ENCODE data around the gene NANS. TPM values are rescaled to one million over a fixed set of nuclear protein-coding genes. Genes with fewer than 3 reads are reported as not detected.

The NANS gene
- polyA plus RNA-seq, 1 donor from 2014 or later = 16.9 TPM

- H3K4me2 ChIP-seq (ENCODE audit: low read length) = no peak overlapping the region
- TF ChIP-seq EZH2 (IDR thresholded peaks at IDR 0.05; ENCODE audit: borderline replicate concordance, insufficient read depth, low read length, poor library complexity, severe bottlenecking) = no peak
- TF ChIP-seq SMC3 (conservative IDR thresholded peaks at IDR 0.05; ENCODE audit: poor library complexity) = no peak
- no peak for TF ChIP-seq CTCF (IDR thresholded peaks at IDR 0.05; ENCODE audit: poor library complexity, severe bottlenecking)
- no peak for TF ChIP-seq EP300 (conservative IDR thresholded peaks at IDR 0.05; ENCODE audit: poor library complexity, severe bottlenecking)
- TF ChIP-seq MXI1 (conservative IDR thresholded peaks at IDR 0.05; ENCODE audit: poor library complexity, severe bottlenecking) = no peak
- TF ChIP-seq TAF1 (IDR thresholded peaks at IDR 0.05; ENCODE audit: low read depth) = no peak
- no peak for TF ChIP-seq POLR2AphosphoS5 (IDR thresholded peaks at IDR 0.05)
- no peak for TF ChIP-seq RAD21 (conservative IDR thresholded peaks at IDR 0.05)
- TF ChIP-seq REST (IDR thresholded peaks at IDR 0.05; ENCODE audit: borderline replicate concordance) = no peak
- no peaks in the 10 kb centered on the region for H3K27me3 ChIP-seq (ENCODE audit: insufficient read depth, low read depth, low read length)
- H4K20me1 ChIP-seq (ENCODE audit: insufficient read depth) = no peaks in the 10 kb centered on the region
- H3K36me3 ChIP-seq (ENCODE audit: insufficient read depth, low read length) = no peaks in the 10 kb centered on the region
- H3K79me2 ChIP-seq (replicated peaks; ENCODE audit: insufficient read depth, low read length) = no peaks in the 10 kb centered on the region
- no peak overlapping the region for H3K27ac ChIP-seq (ENCODE audit: low read length)
- no peak overlapping the region for H3K4me3 ChIP-seq (ENCODE audit: low read length)
- H3K9me2 ChIP-seq (ENCODE audit: insufficient read depth, low read length) = no peaks in the 10 kb centered on the region
- no peaks in the 10 kb centered on the region for H3K9me3 ChIP-seq (ENCODE audit: low read length)
- H3F3A ChIP-seq (ENCODE audit: insufficient read depth, low read length, poor library complexity, severe bottlenecking) = no peaks in the 10 kb centered on the region
- no peak overlapping the region for H2AFZ ChIP-seq (ENCODE audit: low read depth, low read length)
- no peak overlapping the region for H3K9ac ChIP-seq (ENCODE audit: low read length)
Measured at GRCh38 chr9:98080326-98080725, 23.8 kb downstream of the NANS start.

GRCh38 chr9:98080780-98081179 lies 24.2 kb downstream of the NANS start:
- Histone ChIP-seq H3K79me2 (replicated peaks; ENCODE audit: insufficient read depth, low read length) (no peaks in the 10 kb centered on the region), H4K20me1 (ENCODE audit: insufficient read depth) (no peaks in the 10 kb centered on the region), H3K9me3 (ENCODE audit: low read length) (no peaks in the 10 kb centered on the region), H3F3A (ENCODE audit: insufficient read depth, low read length, poor library complexity, severe bottlenecking) (no peaks in the 10 kb centered on the region), H3K27me3 (ENCODE audit: insufficient read depth, low read depth, low read length) (no peaks in the 10 kb centered on the region), H2AFZ (ENCODE audit: low read depth, low read length) (no peak overlapping the region), H3K9ac (ENCODE audit: low read length) (no peak overlapping the region), H3K27ac (ENCODE audit: low read length) (no peak overlapping the region), H3K9me2 (ENCODE audit: insufficient read depth, low read length) (no peaks in the 10 kb centered on the region), H3K4me2 (ENCODE audit: low read length) (no peak overlapping the region), H3K36me3 (ENCODE audit: insufficient read depth, low read length) (no peaks in the 10 kb centered on the region), H3K4me3 (ENCODE audit: low read length) (no peak overlapping the region)
- no peak for TF ChIP-seq REST (IDR thresholded peaks at IDR 0.05; ENCODE audit: borderline replicate concordance)
- TF ChIP-seq MXI1 (conservative IDR thresholded peaks at IDR 0.05; ENCODE audit: poor library complexity, severe bottlenecking) = no peak
- TF ChIP-seq RAD21 (conservative IDR thresholded peaks at IDR 0.05) = no peak
- no peak for TF ChIP-seq EZH2 (IDR thresholded peaks at IDR 0.05; ENCODE audit: borderline replicate concordance, insufficient read depth, low read length, poor library complexity, severe bottlenecking)
- no peak for TF ChIP-seq POLR2AphosphoS5 (IDR thresholded peaks at IDR 0.05)
- TF ChIP-seq SMC3 (conservative IDR thresholded peaks at IDR 0.05; ENCODE audit: poor library complexity) = no peak
- TF ChIP-seq CTCF (IDR thresholded peaks at IDR 0.05; ENCODE audit: poor library complexity, severe bottlenecking) = no peak
- no peak for TF ChIP-seq TAF1 (IDR thresholded peaks at IDR 0.05; ENCODE audit: low read depth)
- TF ChIP-seq EP300 (conservative IDR thresholded peaks at IDR 0.05; ENCODE audit: poor library complexity, severe bottlenecking) = no peak
